Measurements from ENCODE around the gene SNX6.
A peak's percentile ranks its signal among the peaks of the same experiment; 100 is the strongest.
"Not testable (repeated sequence)": the region's sequence is repeated elsewhere in the genome, so short reads cannot be mapped to it uniquely, and the experiment has no call there.

SNX6 gene

DNA sequence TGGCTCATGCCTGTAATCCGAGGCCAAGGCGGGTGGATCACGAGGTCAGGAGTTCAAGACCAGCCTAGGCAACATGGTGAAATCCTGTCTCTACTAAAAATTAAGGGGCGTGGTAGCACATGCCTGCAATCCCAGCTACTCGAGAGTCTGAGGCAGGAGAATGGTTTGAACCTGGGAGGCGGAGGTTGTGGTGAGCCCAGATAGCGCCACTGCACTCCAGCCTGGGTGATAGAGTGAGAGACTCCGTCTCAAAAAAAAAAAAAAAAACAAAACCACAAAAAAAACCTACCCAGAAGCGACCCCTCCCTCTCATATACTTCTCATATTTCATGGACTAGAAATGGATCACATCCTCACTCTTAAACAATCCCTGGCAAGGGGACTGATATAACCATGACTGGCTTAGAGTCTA is 4.4 kb upstream of the SNX6 start:
- DNase-seq (ENCODE audit: low read depth in 2 of 2) = not testable (repeated sequence)

DNA sequence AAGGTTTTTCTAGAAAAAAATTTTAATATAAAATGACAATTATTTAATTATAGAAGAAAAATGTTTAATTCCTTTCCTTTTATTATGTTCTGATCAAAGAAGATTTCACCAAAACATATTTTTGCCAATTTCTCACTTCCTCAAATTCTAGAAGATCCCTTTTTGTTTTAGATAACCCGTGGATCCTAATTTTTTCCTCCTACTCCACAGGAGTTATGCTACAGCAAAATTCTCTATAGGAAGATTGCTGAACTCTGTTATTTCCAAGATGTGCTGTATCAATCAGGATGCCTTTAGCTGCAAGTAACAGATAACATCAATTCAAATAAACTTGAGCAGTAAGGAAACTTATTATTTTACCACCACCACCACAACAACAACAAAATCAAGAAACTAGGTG is 3.8 kb upstream of the SNX6 start:
- DNase-seq (ENCODE audit: low read depth in 2 of 2) = no peak

DNA sequence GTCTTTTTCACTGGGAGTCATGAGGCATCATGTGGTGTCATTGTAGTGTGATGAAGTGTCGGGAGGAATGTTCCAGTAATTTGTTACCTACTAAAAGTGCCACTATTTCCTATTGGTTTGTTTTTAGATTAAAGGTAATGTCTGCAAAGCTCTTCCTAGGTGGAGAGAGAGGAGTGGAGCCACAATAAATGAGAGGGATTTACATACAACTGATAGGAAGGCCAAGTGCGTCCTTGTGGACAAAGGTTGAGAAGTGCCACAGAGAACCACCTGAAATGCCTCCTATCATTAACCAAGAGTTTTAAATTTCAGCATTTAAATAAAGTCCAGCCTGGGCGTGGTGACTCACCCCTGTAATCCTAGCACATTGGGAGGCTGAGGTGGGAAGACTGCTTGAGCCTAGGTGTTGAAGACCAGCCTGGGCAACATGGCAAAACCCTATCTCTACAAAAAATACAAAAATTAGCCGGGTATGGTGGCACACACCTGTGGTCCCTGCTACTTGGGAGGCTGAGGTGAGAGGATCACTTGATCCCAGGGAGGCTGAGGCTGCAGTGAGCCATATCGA is 2.5 kb upstream of the SNX6 start:
- DNase-seq (ENCODE audit: low read depth in 2 of 2) = no peak

DNA sequence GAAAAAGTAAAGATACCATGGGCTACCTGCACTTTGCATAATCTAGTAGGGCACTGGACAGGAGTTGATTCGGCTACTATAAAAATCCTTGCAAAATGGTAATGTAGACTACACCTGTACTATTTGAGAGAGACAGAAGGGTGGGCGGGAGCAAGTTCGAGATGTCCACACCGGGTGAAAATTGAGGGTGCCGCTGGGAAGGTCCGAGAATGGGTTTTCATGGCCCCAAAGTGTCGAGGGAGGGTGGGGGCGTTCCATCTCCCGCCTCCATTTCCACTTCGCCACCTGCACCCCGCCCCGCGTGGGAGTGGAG is 648 bp downstream of the SNX6 start:
- DNase-seq (ENCODE audit: low read depth in 2 of 2) = no peak

DNA sequence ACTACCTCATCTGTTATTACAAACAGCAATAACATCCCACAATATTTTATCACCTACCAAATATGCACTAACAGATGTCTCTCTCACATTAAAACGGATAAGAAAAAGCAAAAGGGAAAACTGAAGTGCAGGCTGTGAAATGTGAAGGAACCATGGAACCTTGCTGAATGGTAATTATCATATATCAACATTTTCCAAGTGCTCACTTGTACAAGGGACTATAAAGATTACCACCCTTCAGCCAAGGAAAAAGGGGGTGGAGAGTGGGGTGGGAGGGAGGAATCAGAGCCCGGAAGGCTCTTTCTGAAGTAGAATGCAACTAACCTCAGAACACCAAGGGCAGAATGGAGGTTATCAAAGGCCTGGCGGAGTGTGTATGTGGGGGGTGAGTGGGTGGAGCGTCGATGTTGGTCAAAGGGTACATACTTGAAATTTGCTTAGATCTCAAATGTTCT is 1.2 kb downstream of the SNX6 start:
- peak in 1 of 2 donors; percentile 11 for DNase-seq (ENCODE audit: low read depth in 2 of 2)

DNA sequence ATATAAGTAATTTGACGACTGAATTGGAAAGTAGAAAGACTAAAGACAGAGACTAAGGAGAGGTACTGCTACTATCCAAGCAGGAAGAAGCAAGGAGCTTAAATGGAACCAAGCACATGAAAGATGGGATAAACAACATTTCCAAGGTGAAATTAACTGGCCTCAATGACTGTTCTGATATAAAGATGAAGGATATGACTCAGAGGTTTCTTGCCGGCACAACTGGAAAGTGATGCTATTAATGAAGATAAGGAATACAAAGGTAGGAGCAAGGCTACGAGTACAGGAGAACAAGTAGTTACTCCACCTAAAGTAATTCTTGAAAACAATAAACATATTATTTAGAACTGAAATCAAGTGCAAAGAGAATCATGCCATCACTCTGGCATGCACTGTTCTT is 6.4 kb downstream of the SNX6 start:
- DNase-seq (ENCODE audit: low read depth in 2 of 2) = no peak

DNA sequence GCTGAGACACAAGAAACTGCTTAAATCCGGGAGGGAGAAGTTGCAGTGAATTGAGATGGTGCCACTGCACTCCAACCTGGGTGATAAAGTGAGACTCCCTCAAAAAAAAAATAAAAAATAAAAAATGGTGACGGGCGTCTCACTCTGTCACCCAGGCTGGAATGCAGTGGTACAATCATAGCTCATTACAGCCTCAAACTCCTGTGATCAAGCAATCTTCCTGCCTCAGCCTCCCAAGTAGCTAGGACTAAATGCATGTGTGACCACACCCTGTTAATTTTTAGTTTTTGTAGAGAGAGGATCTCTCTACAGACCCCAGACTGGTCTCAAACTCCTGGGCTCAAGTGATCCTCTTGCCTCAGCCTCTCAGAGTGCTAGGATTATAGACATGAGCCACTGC is 9.1 kb downstream of the SNX6 start:
- no peak for DNase-seq (ENCODE audit: low read depth in 2 of 2)

DNA sequence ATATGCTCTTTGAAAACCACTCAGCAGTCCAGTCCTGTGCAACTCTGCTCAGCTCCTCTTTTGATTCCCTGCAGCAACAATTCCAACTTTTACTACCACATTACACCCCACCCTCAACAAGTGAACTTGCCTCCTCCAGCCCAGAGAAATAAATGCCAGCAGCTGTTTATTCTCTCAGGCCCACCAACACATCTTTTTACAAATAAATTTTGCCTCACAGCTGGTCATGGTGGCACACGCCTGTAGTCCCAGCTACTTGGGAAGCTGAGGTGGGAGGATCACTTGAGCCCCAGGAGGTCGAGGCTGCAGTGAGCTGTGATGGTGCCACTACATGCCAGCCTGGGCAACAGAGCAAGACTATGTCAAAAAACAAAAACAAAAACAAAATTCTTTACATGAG is 9.8 kb downstream of the SNX6 start:
- DNase-seq (ENCODE audit: low read depth in 2 of 2) = no peak

DNA sequence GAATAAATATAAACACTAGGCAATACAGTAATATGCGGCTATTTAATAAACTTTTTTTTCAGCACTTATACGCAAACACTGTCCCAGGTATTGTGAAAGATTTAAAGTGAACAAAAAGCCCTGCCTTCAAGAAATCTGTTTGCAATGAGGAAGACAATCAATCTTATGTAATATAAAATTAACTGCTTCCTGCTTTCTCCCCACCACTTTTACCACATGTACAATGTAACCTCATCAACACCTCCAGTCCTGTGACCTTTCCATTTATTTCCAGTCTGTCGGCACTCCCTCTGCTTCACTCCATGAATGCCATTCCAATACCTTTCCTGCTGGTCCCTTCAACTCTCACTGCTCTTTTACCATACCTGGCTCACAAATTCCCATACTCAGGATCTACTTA is 10.5 kb downstream of the SNX6 start:
- DNase-seq (ENCODE audit: low read depth in 2 of 2) = no peak

DNA sequence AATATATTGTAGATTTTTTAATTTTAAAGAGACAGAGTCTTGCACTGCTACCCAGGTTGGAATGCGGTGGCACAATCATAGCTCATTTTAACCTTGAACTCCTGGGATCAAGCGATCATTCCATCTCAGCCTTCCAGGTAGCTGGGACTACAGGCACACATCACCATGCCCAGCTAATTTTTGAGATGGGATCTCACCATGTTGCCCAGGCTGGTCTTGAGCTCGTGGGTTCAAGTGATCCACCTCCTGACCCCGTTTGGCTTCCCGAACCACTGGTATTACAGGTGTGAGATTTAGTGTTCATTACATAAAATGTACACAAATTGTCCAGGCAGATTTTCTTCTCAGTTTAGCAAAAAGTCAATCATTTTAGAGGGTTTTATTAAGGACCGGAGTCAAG is 13.6 kb downstream of the SNX6 start:
- no peak for DNase-seq (ENCODE audit: low read depth in 2 of 2)

DNA sequence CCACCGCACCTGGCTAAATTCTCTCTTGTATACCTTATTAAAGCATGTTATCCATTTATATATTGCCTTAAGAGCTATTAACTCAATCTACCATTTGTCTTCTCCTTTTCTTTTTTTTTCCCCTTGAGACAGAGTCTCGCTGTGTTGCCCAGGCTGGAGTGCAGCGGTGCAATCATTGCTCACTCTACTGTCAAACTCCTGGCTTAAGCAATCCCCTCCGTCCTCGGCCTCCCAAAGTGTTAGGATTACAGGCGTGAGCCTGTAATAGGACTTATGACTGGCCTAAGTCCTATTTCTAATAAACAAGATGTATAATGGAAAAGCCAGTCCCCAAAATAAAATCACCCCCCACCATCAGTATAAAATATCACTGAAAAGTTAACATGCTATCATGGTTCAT is 14.4 kb downstream of the SNX6 start:
- DNase-seq (ENCODE audit: low read depth in 2 of 2) = no peak

DNA sequence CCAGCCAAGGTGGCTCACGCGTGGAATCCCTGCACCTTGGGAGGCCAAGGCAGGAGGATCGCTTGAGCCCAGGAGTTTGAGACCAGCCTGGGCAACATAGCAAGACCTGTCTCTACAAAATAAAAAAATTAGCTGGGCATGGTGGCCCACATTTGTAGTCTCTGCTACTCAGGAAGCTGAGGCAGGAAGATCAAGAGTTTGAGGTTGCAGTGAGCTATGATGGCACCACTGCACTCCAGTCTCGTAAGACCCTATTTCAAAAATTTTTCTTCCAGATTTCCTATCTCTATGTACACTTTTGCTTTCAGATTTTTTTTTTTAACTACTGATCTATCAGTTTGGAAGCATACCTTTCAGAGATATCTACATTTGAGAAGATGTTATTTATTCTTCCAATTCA is 15.3 kb downstream of the SNX6 start:
- DNase-seq (ENCODE audit: low read depth in 2 of 2) = no peak

DNA sequence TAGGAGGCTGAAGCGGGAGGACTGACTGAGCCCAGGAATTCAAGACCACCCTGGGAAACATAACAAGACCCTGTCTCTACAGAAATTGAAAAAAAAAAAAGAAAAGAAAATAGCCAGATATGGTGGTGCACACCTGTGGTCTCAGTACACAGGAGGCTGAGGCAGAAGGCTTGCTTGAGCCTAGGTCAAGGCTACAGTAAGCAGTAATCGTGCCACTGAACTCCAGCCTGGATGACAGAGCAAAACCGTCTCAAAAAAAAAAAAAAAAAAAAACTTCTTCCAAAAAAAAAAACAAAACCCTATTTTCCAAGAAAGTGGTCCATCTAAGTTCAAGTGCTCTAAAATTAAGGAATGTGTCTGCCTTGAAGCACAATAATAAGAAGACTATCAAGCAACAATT is 19.8 kb downstream of the SNX6 start:
- no peak for DNase-seq (ENCODE audit: low read depth in 2 of 2)

DNA sequence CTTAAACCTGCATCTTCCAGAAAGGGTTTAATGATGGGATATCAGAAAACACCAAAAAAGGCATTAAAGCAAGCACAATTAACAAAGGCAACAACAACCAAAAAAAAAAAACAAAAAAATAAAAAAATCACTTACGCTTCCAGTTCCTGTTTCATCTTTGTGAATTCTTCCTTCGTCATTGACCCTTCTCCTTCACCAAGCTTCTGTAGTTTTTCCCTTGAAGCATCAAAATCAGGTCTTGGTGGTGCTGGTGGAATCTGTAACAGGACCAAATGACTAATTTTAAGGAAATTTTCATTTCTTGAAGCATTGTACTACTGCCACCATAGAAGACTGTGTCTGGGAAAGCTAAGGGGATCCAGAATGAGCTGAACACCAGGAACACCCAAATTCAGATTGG is 24.5 kb downstream of the SNX6 start:
- DNase-seq (ENCODE audit: low read depth in 2 of 2) = no peak

DNA sequence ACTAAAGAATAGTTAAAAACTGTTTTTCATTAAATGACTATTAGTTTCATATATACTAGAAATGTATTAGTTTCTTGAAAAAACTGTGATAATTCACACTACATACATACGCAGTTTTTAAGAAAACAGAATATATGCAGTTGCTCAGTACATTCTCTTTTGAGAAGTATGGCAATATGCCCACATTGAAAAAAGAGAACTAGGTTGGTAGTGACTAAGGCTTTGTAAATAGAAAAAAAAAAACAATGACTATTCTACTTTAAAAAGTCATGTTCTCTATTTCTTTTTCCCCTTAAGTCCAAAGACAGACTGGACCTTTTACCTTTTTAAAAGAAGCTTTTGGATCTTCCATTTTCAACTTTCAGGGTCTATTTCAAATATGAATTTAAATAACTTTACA is 25.0 kb downstream of the SNX6 start:
- no peak for DNase-seq (ENCODE audit: low read depth in 2 of 2)

DNA sequence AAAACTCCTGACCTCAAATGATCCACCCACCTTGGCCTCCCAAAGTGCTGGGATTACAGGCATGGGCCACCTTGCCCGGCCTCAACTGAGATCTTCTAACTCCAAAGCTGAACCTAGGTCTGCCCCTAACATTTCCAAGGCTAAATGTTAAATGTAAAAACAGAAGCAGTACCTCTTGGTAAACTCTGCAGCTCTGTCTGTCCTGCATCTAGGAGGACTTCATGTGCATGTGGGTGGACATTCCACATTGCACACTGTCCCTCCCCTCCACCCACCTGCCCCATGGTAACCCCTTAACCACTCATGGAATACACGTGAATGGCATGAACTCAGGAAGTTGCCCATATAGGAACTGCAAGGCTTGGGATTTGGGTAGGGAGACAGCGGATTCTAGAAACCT is 33.1 kb downstream of the SNX6 start:
- DNase-seq (ENCODE audit: low read depth in 2 of 2) = no peak

DNA sequence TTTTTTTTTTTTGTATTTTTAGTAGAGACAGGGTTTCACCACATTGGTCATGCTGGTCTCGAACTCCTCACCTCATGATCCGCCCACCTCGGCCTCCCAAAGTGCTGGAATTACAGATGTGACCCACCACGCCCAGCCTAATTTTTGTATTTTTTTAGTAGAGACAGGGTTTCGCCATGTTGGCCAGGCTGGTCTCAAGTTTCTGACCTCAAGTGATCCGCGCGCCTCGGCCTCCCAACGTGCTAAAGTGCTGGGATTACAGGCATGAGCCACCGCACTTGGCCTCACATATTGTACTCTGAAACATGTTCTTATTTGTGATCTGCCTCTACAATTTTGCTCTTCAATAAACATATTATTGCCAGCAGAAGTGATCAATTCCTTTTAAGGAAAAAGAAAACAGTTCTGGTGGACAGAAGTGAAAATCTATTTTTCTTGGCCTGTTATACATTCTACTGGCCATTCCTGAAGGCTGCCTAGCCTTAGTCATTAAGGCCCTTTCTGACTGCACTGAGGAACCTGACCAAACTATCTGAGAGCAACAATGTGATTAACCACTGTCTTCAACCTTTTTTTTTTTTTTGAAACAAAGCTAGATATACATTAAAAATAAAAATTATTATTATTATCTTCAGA is 36.1 kb downstream of the SNX6 start:
- DNase-seq (ENCODE audit: low read depth in 2 of 2) = no peak

DNA sequence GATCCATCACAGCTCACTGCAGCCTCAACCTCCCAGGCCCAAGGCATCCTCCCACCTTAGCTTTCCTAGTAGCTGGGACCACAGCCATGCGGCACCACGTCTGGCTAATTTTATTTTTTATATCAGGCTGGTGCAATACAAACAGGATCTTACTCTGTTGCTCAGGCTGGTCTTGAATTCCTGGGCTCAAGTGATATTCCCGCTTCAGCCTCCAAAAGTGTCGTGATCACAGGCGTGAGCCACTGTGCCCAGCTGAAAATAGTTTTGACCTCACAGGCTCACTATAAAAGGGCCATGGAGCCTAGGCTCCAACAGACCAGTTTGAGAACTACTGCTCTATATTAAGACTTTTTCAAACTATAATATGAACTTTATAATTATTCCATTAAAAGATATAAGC is 37.3 kb downstream of the SNX6 start:
- DNase-seq (ENCODE audit: low read depth in 2 of 2) = no peak

DNA sequence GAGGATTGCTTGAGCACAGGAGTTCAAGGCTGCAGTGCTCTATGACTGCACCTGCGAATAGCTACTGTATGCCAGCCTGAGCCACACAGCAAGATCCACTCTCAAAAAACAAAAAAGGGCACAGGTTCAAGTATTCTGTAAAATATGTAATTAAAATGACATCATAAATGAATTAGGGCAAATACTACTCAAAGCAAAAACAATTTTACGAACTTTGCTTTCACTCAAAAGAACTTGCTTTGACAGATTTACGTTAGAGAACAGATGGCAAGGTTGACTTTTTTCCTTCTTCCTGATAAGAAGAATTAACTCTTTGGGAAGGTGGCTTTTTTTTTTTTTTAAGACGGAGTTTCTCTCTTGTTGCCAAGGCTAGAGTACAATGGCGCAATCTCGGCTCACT is 46.4 kb downstream of the SNX6 start:
- no peak for DNase-seq (ENCODE audit: low read depth in 2 of 2)

DNA sequence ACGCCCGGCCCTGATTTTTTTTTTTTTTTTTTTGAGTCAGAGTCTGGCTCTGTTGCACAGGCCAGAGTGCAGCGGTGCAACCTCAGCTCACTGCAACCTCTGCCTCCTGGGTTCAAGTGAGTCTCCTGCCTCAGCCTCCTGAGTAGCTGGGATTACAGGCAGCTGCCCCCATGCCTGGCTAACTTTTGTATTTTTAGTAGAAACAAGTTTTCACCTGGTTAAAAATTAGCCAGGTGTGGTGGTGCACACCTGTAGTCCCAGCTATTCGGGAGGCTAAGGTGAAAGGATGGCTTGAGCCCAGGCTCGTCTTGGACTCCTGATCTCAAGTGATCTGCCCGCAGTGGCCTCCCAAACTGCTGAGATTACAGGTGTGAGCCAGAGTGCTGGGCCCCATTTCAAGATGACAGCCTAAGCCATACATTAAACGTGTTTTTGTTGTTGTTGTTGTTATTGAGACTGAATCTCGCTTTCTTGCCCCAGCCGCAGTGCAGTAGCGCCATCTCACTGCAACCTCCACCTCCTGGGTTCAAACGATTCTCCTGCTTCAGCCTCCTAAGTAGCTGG is 47.7 kb downstream of the SNX6 start:
- no peak for DNase-seq (ENCODE audit: low read depth in 2 of 2)

DNA sequence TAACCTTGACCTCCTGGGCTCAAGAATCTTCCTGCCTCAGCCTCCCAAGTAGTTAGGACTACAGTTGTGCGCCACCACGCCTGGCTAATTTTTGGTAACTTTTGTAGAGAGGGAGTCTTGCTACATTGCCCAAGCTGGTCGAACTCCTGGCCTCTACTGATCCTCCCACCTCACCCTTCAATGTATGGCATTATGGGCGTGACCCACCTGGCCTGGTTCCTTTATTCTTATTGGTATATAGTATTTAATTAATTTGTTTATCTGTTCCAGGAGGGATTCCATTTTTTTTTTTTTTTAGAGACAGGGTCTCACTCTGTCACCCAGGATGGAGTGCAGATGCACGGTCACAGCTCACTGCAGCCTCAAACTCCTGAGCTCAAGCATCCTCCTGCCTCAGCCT is 49.6 kb downstream of the SNX6 start:
- no peak for DNase-seq (ENCODE audit: low read depth in 2 of 2)

DNA sequence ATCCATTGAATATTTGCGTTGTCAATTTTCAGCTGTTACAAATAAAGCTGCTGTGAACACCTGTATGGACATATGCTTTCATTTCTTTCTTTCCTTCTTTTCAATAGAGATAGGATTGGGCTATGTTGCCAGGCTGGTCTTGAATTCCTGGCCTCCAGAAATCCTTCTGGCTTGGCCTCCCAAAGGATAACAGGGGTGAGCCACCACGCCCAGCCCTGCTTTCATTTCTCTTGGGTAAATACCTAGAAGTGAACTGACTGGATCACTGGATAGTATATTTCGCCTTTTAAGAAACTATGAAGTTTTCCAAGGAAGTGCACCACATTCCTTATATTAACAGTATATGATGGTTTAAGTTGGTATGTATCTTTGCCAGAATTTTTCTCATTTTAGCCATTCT is 58.2 kb downstream of the SNX6 start:
- DNase-seq (ENCODE audit: low read depth in 2 of 2) = no peak

DNA sequence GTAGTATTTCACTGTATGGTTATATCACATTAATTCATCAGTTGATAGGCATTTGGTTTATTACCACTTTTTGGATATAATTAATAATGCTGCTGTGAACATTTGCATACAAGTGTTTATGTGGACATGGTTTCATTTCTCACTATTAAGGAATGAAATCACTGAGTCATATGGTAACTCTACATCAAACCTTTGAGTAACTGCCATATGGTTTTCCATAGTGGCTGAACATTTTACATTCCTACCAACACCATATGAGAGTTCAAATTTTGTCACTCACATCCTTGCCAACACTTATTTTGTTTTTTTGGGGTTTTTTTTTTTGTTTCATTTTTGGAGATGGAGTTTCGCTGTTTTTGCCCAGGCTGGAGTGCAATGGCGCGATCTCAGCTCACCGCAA is 60.2 kb downstream of the SNX6 start:
- no peak for DNase-seq (ENCODE audit: low read depth in 2 of 2)

DNA sequence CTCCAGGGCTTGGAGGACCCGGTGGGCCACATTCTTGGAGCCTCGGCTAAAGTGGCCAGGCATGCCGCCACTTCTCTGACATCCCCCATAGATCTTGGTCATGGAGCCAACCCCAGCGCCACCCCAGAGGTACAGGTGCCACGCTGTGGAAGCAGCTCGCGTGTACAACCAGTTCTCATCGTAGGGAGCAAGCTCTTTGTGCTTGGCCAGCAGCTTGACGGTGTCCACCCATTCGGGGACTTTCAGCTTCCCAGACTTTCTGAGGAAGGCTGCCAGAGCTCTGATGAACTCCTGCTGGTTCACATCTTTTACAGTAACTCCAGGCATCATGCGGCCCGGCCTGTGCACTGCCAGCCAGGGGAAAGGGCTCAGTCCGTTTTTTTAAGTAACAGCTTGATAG is 61.1 kb downstream of the SNX6 start:
- no peak for DNase-seq (ENCODE audit: low read depth in 2 of 2)

All from stimulated activated CD8-positive, alpha-beta memory T cell treated with anti-CD3 and anti-CD28 coated beads, Interleukin-2, amount 100 ng/mL, for 48 hours (primary cell).